HCT116 (cell line): ENCODE data around the gene IL1RAPL1.

Experiments used
- CTCF ChIP-seq, 3 experiments: fragments of 200-600 bp in 1 of 3; sonication (generic) in 1 of 3; IDR thresholded peaks in 2 of 3; conservative IDR thresholded peaks in 1 of 3; 2 replicates each; pipeline ENCODE4 v1.5.1; 2012 to 2017; ENCODE audit warnings: low read depth in 2 of 3, low read length in 2 of 3, antibody characterized with exemption in 1 of 3, borderline replicate concordance in 1 of 3, control low read depth in 1 of 3, mild to moderate bottlenecking in 1 of 3, mixed read lengths in 1 of 3, mixed run types in 1 of 3, moderate library complexity in 1 of 3; ENCODE audit not compliant: insufficient read depth in 1 of 3
- EZH2 ChIP-seq: fragments of 200-600 bp; sonication (generic); IDR thresholded peaks from 2 replicates; pipeline ENCODE4 v1.6.1; 2017; ENCODE audit warnings: antibody characterized with exemption, mixed run types
- EZH2phosphoT487 ChIP-seq: fragments of 200-600 bp; IDR thresholded peaks from 2 replicates; pipeline ENCODE4 v1.6.1; 2018; ENCODE audit warnings: antibody characterized with exemption, borderline replicate concordance
- MAX ChIP-seq: IDR thresholded peaks from 2 replicates; pipeline ENCODE4 v1.6.1; 2012
- POLR2A ChIP-seq: IDR thresholded peaks from 2 replicates; pipeline ENCODE4 v1.7.0; 2011; ENCODE audit warnings: borderline replicate concordance; ENCODE audit not compliant: insufficient read depth, insufficient read length; ENCODE audit errors: extremely low read depth
- POLR2AphosphoS5 ChIP-seq: IDR thresholded peaks from 2 replicates; pipeline ENCODE4 v1.6.1; 2011; ENCODE audit warnings: mild to moderate bottlenecking, low read depth, low read length, moderate library complexity
- RAD21 ChIP-seq: IDR thresholded peaks from 2 replicates; pipeline ENCODE4 v1.6.1; 2012; ENCODE audit warnings: low read depth, mild to moderate bottlenecking
- SP1 ChIP-seq: IDR thresholded peaks from 2 replicates; pipeline ENCODE4 v1.6.1; 2012; ENCODE audit warnings: low read depth
- SRF ChIP-seq: IDR thresholded peaks from 2 replicates; pipeline ENCODE4 v1.6.1; 2012; ENCODE audit warnings: low read depth
- TCF7L2 ChIP-seq: IDR thresholded peaks from 2 replicates; pipeline ENCODE4 v1.7.0; 2011; ENCODE audit warnings: borderline replicate concordance, inconsistent platforms; ENCODE audit not compliant: insufficient read depth, insufficient read length; ENCODE audit errors: extremely low read depth
- YY1 ChIP-seq: IDR thresholded peaks from 2 replicates; pipeline ENCODE4 v1.6.1; 2011; ENCODE audit warnings: low read length, low read depth, moderate library complexity, mild to moderate bottlenecking; ENCODE audit not compliant: insufficient replicate concordance; ENCODE audit errors: extremely low read depth
- ZBTB33 ChIP-seq: IDR thresholded peaks from 2 replicates; pipeline ENCODE4 v1.6.1; 2011; ENCODE audit warnings: mild to moderate bottlenecking, low read length, moderate library complexity; ENCODE audit not compliant: insufficient replicate concordance; ENCODE audit errors: extremely low read depth
- ZNF274 ChIP-seq: fragments of 200-500 bp; sonication (Bioruptor generic); IDR thresholded peaks from 2 replicates; pipeline ENCODE4 v1.6.1; 2014; ENCODE audit warnings: mild to moderate bottlenecking, low read depth, low read length, inconsistent platforms

GRCh38 chrX:29231800-29232199 lies 644.6 kb downstream of the IL1RAPL1 start:
- no peak for TF ChIP-seq POLR2A
- TF ChIP-seq ZBTB33 = no peak
- TF ChIP-seq SRF = no peak
- no peak for TF ChIP-seq EZH2
- TF ChIP-seq SP1 = no peak
- peak; percentile 37; the same call in 1 of the 2 replicates for TF ChIP-seq RAD21
- peak in 2 of 3 experiments; percentile 17 to 27; a peak in 2 of 6 replicates for TF ChIP-seq CTCF (IDR thresholded peaks at IDR 0.05 in 2 of 3, conservative IDR thresholded peaks at IDR 0.05 in 1 of 3; ENCODE audit: borderline replicate concordance in 1 of 3, insufficient read depth in 1 of 3, low read depth in 2 of 3, low read length in 2 of 3)
- no peak for TF ChIP-seq EZH2phosphoT487
- no peak for TF ChIP-seq POLR2AphosphoS5
- no peak for TF ChIP-seq MAX
- no peak for TF ChIP-seq TCF7L2
- no peak for TF ChIP-seq YY1
- no peak for TF ChIP-seq ZNF274
